Type B pancreatic cell (in vitro differentiated cells): ENCODE measurements around the gene ARHGAP36. TPM values are rescaled to one million over a fixed set of nuclear protein-coding genes. Genes with fewer than 3 reads are reported as not detected.

ENCODE experiments used
- DNase-seq: peaks from one replicate; pipeline ENCODE4 v3.0.0; 2021; ENCODE audit warnings: mixed read lengths; ENCODE audit not compliant: unreplicated experiment; ENCODE audit errors: extremely low spot score
- H3K27ac Mint-ChIP-seq: 2 replicates; pipeline ENCODE4 v1.8.0; 2021; ENCODE audit warnings: mild to moderate bottlenecking, mixed read lengths
- H3K27me3 Mint-ChIP-seq: 2 replicates; pipeline ENCODE4 v1.8.0; 2021; ENCODE audit warnings: mixed read lengths
- H3K36me3 Mint-ChIP-seq: 2 replicates; pipeline ENCODE4 v1.8.0; 2021; ENCODE audit warnings: mixed read lengths
- H3K4me1 Mint-ChIP-seq: one replicate; pipeline ENCODE4 v1.8.0; 2021; ENCODE audit warnings: mixed read lengths; ENCODE audit not compliant: unreplicated experiment
- H3K4me3 Mint-ChIP-seq: 2 replicates; pipeline ENCODE4 v1.8.0; 2021; ENCODE audit warnings: mild to moderate bottlenecking, mixed read lengths
- H3K9me3 Mint-ChIP-seq: 2 replicates; pipeline ENCODE4 v1.8.0; 2021; ENCODE audit warnings: mixed read lengths
- CTCF ChIP-seq: fragments of 200-600 bp; sonication (generic); conservative IDR thresholded peaks from 2 replicates; pipeline ENCODE4 v1.5.0; 2021; ENCODE audit warnings: antibody characterized with exemption, mild to moderate bottlenecking
- total RNA-seq: library from RNA; stranded (reverse); gene quantifications from 2 replicates; pipeline ENCODE4 v1.2.1, GENCODE V29; 2021; ENCODE audit warnings: low replicate concordance

ARHGAP36 gene
- total RNA-seq, 1 donor from 2014 or later, result 0.92 TPM

- Mint-ChIP-seq H3K36me3 (no peaks in the 10 kb centered on the region), H3K4me3 (no peak overlapping the region), H3K27ac (no peak overlapping the region), H3K27me3 (peaks cover 67% of the 10 kb centered on the region), H3K4me1 (no peaks in the 10 kb centered on the region), H3K9me3 (no peaks in the 10 kb centered on the region)
- DNase-seq, result no peak
- TF ChIP-seq CTCF, result no peak
Observed at GRCh38 chrX:131054906-131055305, 3.2 kb upstream of the ARHGAP36 start.

- no peak for DNase-seq
- Mint-ChIP-seq H3K36me3 (no peaks in the 10 kb centered on the region), H3K27ac (no peak overlapping the region), H3K27me3 (peaks cover 48% of the 10 kb centered on the region), H3K4me1 (no peaks in the 10 kb centered on the region), H3K4me3 (no peak overlapping the region), H3K9me3 (no peaks in the 10 kb centered on the region)
- no peak for TF ChIP-seq CTCF
Observed at GRCh38 chrX:131057706-131058105, 440 bp upstream of the ARHGAP36 start.

GRCh38 chrX:131059246-131059645, 1.1 kb downstream of the ARHGAP36 start:
- peak overlapping the region; percentile 14 for H3K4me3 Mint-ChIP-seq

GRCh38 chrX:131060147-131060546, 2.0 kb downstream of the ARHGAP36 start:
- H3K9me3 Mint-ChIP-seq, result no peaks in the 10 kb centered on the region

More at GRCh38 chrX:131059246-131059645, 1.1 kb downstream of the ARHGAP36 start:
- DNase-seq, result no peak
- no peak overlapping the region for H3K27ac Mint-ChIP-seq
- H3K4me1 Mint-ChIP-seq, result no peaks in the 10 kb centered on the region
- H3K27me3 Mint-ChIP-seq, result peaks cover 36% of the 10 kb centered on the region
- no peak for TF ChIP-seq CTCF
- H3K9me3 Mint-ChIP-seq, result no peaks in the 10 kb centered on the region
- H3K36me3 Mint-ChIP-seq, result no peaks in the 10 kb centered on the region

GRCh38 chrX:131061306-131061705, 3.2 kb downstream of the ARHGAP36 start:
- Mint-ChIP-seq H3K27ac (no peak overlapping the region), H3K4me1 (no peaks in the 10 kb centered on the region), H3K36me3 (no peaks in the 10 kb centered on the region), H3K4me3 (no peak overlapping the region), H3K9me3 (no peaks in the 10 kb centered on the region), H3K27me3 (peaks cover 16% of the 10 kb centered on the region)
- no peak for TF ChIP-seq CTCF
- DNase-seq, result no peak

More at GRCh38 chrX:131060147-131060546, 2.0 kb downstream of the ARHGAP36 start:
- Mint-ChIP-seq H3K27ac (no peak overlapping the region), H3K36me3 (no peaks in the 10 kb centered on the region), H3K4me3 (no peak overlapping the region), H3K4me1 (no peaks in the 10 kb centered on the region), H3K27me3 (peaks cover 27% of the 10 kb centered on the region)
- DNase-seq, result no peak
- TF ChIP-seq CTCF, result no peak

GRCh38 chrX:131063613-131064012, 5.5 kb downstream of the ARHGAP36 start:
- H3K36me3 Mint-ChIP-seq, result no peaks in the 10 kb centered on the region
- H3K4me3 Mint-ChIP-seq, result no peak overlapping the region
- H3K27ac Mint-ChIP-seq, result no peak overlapping the region
- no peaks in the 10 kb centered on the region for H3K4me1 Mint-ChIP-seq
- peak; percentile 72 for TF ChIP-seq CTCF
- DNase-seq, result no peak
- no peaks in the 10 kb centered on the region for H3K27me3 Mint-ChIP-seq
- H3K9me3 Mint-ChIP-seq, result no peaks in the 10 kb centered on the region
